Activated CD8-positive, alpha-beta memory T cell treated with anti-CD3 and anti-CD28 coated beads, Interleukin-2, amount 50 U/mL, for 1 hour (primary cell): ENCODE results near the gene PEBP1.

Experiments used
- DNase-seq: peaks from one replicate; pipeline ENCODE4 v3.0.0-alpha.2; 2020; ENCODE audit errors: extremely low read depth

Gene PEBP1

GRCh38 chr12:118136559-118137003 is 657 bp downstream of the PEBP1 start:
- DNase-seq: no peak

- no peak for DNase-seq
Observed at GRCh38 chr12:118137148-118137678, 1.3 kb downstream of the PEBP1 start.

DNA sequence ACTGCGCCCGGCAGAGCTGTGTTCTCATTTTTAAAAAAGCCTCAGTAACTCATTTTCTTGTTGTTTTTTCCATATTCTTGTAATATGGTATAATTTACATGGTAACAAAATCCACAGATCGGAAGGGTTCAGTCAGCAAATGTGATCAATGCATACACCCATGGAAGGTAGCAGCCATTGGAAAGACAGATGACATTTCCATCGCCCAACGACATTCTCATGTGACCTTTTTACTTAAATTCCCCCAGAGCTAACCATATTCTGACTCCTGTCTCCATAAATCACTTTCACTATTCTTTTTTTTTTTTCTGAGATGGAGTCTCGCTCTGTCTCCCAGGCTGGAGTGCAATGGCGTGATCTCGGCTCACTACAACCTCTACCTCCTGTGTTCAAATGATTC is 4.9 kb downstream of the PEBP1 start:
- DNase-seq: no peak

DNA sequence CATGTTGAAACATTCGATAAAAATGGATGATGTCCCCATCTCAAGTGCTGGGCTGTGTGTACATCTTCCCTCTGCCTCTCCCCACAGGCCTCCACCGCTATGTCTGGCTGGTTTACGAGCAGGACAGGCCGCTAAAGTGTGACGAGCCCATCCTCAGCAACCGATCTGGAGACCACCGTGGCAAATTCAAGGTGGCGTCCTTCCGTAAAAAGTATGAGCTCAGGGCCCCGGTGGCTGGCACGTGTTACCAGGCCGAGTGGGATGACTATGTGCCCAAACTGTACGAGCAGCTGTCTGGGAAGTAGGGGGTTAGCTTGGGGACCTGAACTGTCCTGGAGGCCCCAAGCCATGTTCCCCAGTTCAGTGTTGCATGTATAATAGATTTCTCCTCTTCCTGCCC is 8.6 kb downstream of the PEBP1 start:
- DNase-seq: no peak

- DNase-seq: no peak
Observed at GRCh38 chr12:118145113-118145797, 9.3 kb downstream of the PEBP1 start.

GRCh38 chr12:118145798-118146156 is 9.9 kb downstream of the PEBP1 start:
- DNase-seq: no peak

- DNase-seq: no peak
Observed at GRCh38 chr12:118148287-118148686, 12.4 kb downstream of the PEBP1 start.

- DNase-seq: no peak
Observed at GRCh38 chr12:118150625-118151024, 14.7 kb downstream of the PEBP1 start.

GRCh38 chr12:118151755-118152154 is 15.8 kb downstream of the PEBP1 start:
- no peak for DNase-seq

DNA sequence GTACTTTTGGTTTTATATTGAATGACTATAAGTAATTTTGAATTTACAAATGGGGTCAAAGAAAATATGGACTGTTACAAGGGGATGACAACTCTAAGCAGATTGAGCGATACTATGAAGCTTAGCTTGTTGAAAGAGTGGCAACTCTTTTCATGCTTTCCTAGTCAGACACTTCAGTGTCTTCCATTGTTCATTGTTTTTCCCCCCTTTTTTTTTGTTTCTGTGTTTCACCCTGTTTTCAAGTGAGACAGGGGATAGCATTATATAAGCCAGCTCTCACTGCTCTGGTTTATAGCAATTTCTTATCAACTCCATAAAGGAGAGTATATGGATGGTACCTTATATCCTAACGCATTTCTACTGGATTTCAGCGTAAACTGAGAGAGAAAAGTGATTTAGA is 24.6 kb downstream of the PEBP1 start:
- DNase-seq: no peak

- no peak for DNase-seq
Observed at GRCh38 chr12:118164798-118165486, 29.0 kb downstream of the PEBP1 start.

- DNase-seq: no peak
Observed at GRCh38 chr12:118166946-118167345, 31.0 kb downstream of the PEBP1 start.

GRCh38 chr12:118175823-118176447 is 40.0 kb downstream of the PEBP1 start:
- no peak for DNase-seq

GRCh38 chr12:118183155-118183554 is 47.2 kb downstream of the PEBP1 start:
- no peak for DNase-seq

DNA sequence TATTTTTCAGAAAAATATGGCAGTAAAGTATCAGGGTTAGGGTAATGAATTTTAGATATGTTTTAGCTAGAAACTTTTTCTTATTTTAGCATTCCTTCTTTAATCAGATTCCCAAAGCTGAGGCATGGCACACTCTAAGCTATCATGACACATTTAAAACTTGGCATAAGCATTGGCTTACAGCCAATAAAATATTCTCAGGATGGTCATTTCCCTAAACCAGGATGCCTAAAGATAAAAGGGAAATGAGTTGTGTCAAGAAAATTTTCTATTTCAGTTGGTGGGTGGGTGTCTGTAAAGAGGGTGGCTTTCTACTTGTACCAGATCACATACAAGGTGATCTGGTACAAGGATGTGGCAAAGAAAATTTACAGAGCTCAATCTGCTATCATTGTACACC is 47.8 kb downstream of the PEBP1 start:
- no peak for DNase-seq

- no peak for DNase-seq
Observed at GRCh38 chr12:118185602-118186397, 49.9 kb downstream of the PEBP1 start.

GRCh38 chr12:118187751-118188435 is 52.0 kb downstream of the PEBP1 start:
- DNase-seq: no peak

DNA sequence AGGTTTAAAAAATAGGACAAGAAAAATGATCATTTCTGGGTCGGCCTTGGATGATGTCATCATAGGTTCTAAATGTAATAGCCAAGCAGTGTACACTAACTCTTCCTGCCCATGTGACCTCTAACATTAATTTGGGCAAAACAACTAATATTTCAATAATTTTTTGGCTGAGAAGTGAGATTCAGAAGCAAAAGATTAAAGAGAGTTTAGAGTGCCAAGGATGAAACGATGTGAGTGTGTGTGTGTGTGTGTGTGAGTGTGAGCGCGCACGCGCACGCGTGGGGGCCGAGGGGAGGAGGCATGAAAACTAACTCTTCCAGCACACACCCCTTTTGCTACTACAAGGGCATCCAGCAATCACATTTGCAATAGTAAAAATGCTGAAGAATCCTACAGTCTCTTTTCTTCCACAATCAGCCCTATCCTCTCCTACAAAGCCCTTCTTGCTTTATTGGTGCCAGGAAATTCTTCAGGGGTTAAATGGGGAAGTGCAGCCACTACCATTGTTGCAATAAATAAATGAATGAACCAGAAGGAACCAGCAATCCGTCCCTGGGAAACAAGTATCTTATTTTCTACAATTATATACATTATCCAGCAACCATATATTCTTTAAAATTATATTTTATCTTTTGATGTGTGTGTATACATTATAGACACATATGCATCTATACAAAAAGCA is 52.9 kb downstream of the PEBP1 start:
- DNase-seq: no peak

- no peak for DNase-seq
Observed at GRCh38 chr12:118189741-118190191, 53.8 kb downstream of the PEBP1 start.

GRCh38 chr12:118190266-118190665 is 54.3 kb downstream of the PEBP1 start:
- no peak for DNase-seq

DNA sequence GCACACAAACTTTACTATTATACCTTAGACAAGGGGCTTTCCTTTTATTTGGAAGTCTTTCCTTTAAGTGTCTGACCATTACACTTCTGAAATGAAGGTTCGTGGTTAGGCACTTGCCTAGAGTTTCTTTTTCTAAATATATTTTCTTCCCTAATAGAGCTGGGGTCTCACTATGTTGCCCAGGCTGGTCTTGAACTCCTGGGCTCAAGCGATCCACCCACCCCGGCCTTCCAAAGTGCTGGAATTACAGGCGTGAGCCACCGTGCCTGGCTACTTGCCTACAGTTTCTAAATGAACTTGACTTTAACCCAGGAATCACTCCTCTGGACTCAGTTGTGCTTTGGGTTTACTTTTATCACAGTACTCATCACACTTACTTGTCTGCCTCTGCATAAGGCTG is 57.6 kb downstream of the PEBP1 start:
- DNase-seq: no peak
